ENCODE data around the gene GABRD. TPM values are rescaled to one million over a fixed set of nuclear protein-coding genes. Genes with fewer than 3 reads are reported as not detected.

GABRD gene
- 0.39 to 0.74 TPM (median 0.44 TPM) in 5 replicates for total RNA-seq (2022; extraction: Qiagen RNA extraction)

DNA sequence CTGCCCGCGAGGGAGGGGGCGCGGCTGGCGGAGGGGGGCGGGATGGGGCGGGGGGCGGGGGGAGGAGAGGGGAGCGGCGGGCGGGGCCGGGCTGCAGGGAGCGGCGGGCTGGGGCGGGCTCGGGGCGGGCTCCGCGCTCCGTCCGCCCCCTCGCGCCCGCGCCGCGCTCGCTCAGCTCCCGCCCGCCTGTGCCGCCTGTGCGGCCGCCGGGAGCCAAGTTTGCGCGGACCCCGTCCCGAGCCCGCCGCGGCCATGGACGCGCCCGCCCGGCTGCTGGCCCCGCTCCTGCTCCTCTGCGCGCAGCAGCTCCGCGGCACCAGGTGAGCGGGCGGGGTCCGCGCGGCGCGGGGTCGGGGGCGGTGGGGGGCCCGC lies at the start of gene GABRD:
TSS of gene GABRD (plus strand) at position 174 of the 372 bp plus-strand sequence. CDS start at position 253, 79 bp downstream.

DNA sequence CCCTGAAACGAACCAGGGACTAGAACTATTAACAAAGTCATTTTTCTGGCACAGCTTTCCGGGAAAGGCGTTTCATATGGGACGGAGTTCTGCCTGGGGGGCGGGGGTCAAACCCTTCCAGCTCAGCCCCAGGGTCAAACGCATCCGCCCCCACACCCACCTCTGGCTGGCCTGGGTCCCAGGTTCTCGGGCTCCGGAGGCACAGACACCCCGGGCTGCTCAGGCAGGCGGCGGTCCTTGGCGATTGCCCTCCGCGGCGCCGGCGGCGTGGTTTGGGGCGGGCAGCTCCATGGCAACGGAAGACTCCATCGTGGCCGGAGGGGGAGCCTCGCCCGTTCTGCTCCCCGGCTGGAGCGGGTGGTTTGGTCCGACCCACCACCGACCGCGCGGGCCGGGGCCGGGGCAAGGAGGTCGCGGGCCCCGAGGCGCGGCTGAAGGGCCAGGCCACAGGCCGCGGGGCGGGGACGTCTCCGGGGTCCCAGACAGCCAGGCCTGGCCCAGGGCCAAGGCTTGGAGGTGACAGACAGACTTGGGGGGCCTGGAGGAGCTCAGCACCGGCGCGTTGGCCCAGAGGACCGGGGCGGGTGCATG lies 15.5 kb upstream of the GABRD start, which contains the start of gene CFAP74:
TSS of gene CFAP74 (minus strand) at position 246 of the 591 bp plus-strand sequence. CDS start 12,830 bp downstream, outside the sequence.

GRCh38 chr1:2049718-2050431 lies 30.7 kb downstream of the GABRD start, which contains the start of gene PRKCZ:
PRKCZ (plus strand) TSS chr1:2050411; CDS start chr1:2050631, 220 bp downstream.

Other genes with a start within 250 kb of the GABRD start
- gene NADK, start 240.9 kb upstream of the GABRD start, total RNA-seq (2022; extraction: Qiagen RNA extraction): 27.1 to 39.9 TPM (median 37.2 TPM) in 5 replicates
- gene GNB1, start 128.3 kb upstream of the GABRD start, total RNA-seq (2022; extraction: Qiagen RNA extraction): 202 to 248 TPM (median 232 TPM) in 5 replicates
- gene CALML6, start 104.1 kb upstream of the GABRD start, total RNA-seq (2022; extraction: Qiagen RNA extraction): 0.08 to 0.33 TPM (median 0.24 TPM) in 5 replicates
- gene TMEM52, start 100.1 kb upstream of the GABRD start, total RNA-seq (2022; extraction: Qiagen RNA extraction): 0.63 to 1.1 TPM (median 0.86 TPM) in 5 replicates
- gene CFAP74, start 15.6 kb upstream of the GABRD start, total RNA-seq (2022; extraction: Qiagen RNA extraction): 0.02 to 0.08 TPM in 2 of 5 replicates, not detected in the others
- 7.7 to 11.8 TPM (median 10.1 TPM) in 5 replicates for gene PRKCZ, start 31.1 kb downstream of the GABRD start, total RNA-seq (2022; extraction: Qiagen RNA extraction)
- gene FAAP20, start 175.4 kb downstream of the GABRD start, total RNA-seq (2022; extraction: Qiagen RNA extraction): 36.0 to 57.8 TPM (median 54.6 TPM) in 5 replicates
- 17.4 to 32.0 TPM (median 30.0 TPM) in 5 replicates for gene SKI, start 209.0 kb downstream of the GABRD start, total RNA-seq (2022; extraction: Qiagen RNA extraction)